ENCODE data around the gene DPCD.

Gene DPCD

GRCh38 chr10:101607124-101607523, 19.0 kb downstream of the DPCD start:
- Histone ChIP-seq H3K79me2 (ENCODE audit: insufficient read depth, low read length) (no peaks in the 10 kb centered on the region), H3K4me1 (ENCODE audit: insufficient read depth, low read length, severe bottlenecking) (no peaks in the 10 kb centered on the region), H3K9ac (ENCODE audit: low read length) (no peak overlapping the region), H3K9me3 (ENCODE audit: low read length) (no peaks in the 10 kb centered on the region), H2AFZ (ENCODE audit: low read length) (no peak overlapping the region), H3K36me3 (ENCODE audit: insufficient read depth, low read length) (peaks cover 26% of the 10 kb centered on the region), H3K27me3 (ENCODE audit: insufficient read depth, low read length) (no peaks in the 10 kb centered on the region), H3K4me2 (ENCODE audit: low read length) (no peak overlapping the region), H3K9me2 (ENCODE audit: low read depth, low read length) (no peaks in the 10 kb centered on the region), H4K20me1 (ENCODE audit: insufficient read depth, low read length) (no peaks in the 10 kb centered on the region), H3K27ac (ENCODE audit: low read depth, low read length, poor library complexity, severe bottlenecking) (no peak overlapping the region), H3K4me3 (ENCODE audit: low read depth, low read length, poor library complexity, severe bottlenecking) (no peak overlapping the region), H3F3A (ENCODE audit: insufficient read depth, low read length) (no peaks in the 10 kb centered on the region)
- no peak for TF ChIP-seq CTCF (IDR thresholded peaks at IDR 0.05; ENCODE audit: low read length)
- no peak for TF ChIP-seq EZH2 (IDR thresholded peaks at IDR 0.05; ENCODE audit: borderline replicate concordance, low read length)

GRCh38 chr10:101609481-101609880, 21.4 kb downstream of the DPCD start:
- no peaks in the 10 kb centered on the region for H3K9me3 ChIP-seq (ENCODE audit: low read length)
- H3K36me3 ChIP-seq (ENCODE audit: insufficient read depth, low read length) = peaks cover 28% of the 10 kb centered on the region

GRCh38 chr10:101611096-101611905, 23.2 kb downstream of the DPCD start:
- Histone ChIP-seq H3K36me3 (ENCODE audit: insufficient read depth, low read length) (peaks cover 28% of the 10 kb centered on the region), H3K4me2 (ENCODE audit: low read length) (no peak overlapping the region), H3K4me1 (ENCODE audit: insufficient read depth, low read length, severe bottlenecking) (no peaks in the 10 kb centered on the region), H3F3A (ENCODE audit: insufficient read depth, low read length) (no peaks in the 10 kb centered on the region), H2AFZ (ENCODE audit: low read length) (no peak overlapping the region), H3K27ac (ENCODE audit: low read depth, low read length, poor library complexity, severe bottlenecking) (no peak overlapping the region), H3K9me3 (ENCODE audit: low read length) (no peaks in the 10 kb centered on the region), H3K9me2 (ENCODE audit: low read depth, low read length) (no peaks in the 10 kb centered on the region), H3K79me2 (ENCODE audit: insufficient read depth, low read length) (no peaks in the 10 kb centered on the region), H3K27me3 (ENCODE audit: insufficient read depth, low read length) (no peaks in the 10 kb centered on the region), H3K9ac (ENCODE audit: low read length) (no peak overlapping the region), H4K20me1 (ENCODE audit: insufficient read depth, low read length) (no peaks in the 10 kb centered on the region), H3K4me3 (ENCODE audit: low read depth, low read length, poor library complexity, severe bottlenecking) (no peak overlapping the region)
- TF ChIP-seq EZH2 (IDR thresholded peaks at IDR 0.05; ENCODE audit: borderline replicate concordance, low read length) (no peak), CTCF (IDR thresholded peaks at IDR 0.05; ENCODE audit: low read length) (no peak)

More at GRCh38 chr10:101609481-101609880, 21.4 kb downstream of the DPCD start:
- H3K9ac ChIP-seq (ENCODE audit: low read length) = no peak overlapping the region
- H3K4me2 ChIP-seq (ENCODE audit: low read length) = no peak overlapping the region
- no peak overlapping the region for H2AFZ ChIP-seq (ENCODE audit: low read length)
- no peaks in the 10 kb centered on the region for H3K4me1 ChIP-seq (ENCODE audit: insufficient read depth, low read length, severe bottlenecking)
- H3K9me2 ChIP-seq (ENCODE audit: low read depth, low read length) = no peaks in the 10 kb centered on the region
- no peak for TF ChIP-seq CTCF (IDR thresholded peaks at IDR 0.05; ENCODE audit: low read length)
- TF ChIP-seq EZH2 (IDR thresholded peaks at IDR 0.05; ENCODE audit: borderline replicate concordance, low read length) = no peak
- H3K79me2 ChIP-seq (ENCODE audit: insufficient read depth, low read length) = no peaks in the 10 kb centered on the region
- H3K27ac ChIP-seq (ENCODE audit: low read depth, low read length, poor library complexity, severe bottlenecking) = no peak overlapping the region
- H3K27me3 ChIP-seq (ENCODE audit: insufficient read depth, low read length) = no peaks in the 10 kb centered on the region
- no peaks in the 10 kb centered on the region for H3F3A ChIP-seq (ENCODE audit: insufficient read depth, low read length)
- no peaks in the 10 kb centered on the region for H4K20me1 ChIP-seq (ENCODE audit: insufficient read depth, low read length)
- no peak overlapping the region for H3K4me3 ChIP-seq (ENCODE audit: low read depth, low read length, poor library complexity, severe bottlenecking)

Data from OCI-LY1 (cell line).